OCI-LY7 (cell line): Measurements from ENCODE around the gene MAU2. TPM values are rescaled to one million over a fixed set of nuclear protein-coding genes. Genes with fewer than 3 reads are reported as not detected.

Experiments
- BruUV-seq: library from RNA; stranded (reverse); fragments of 400-500 nt; replicated peaks from 2 replicates; lab custom pipeline; 2021; lab: Mats Ljungman, UMichigan
- CTCF ChIA-PET: fragments of 300-600 bp; sonication (Branson Sonifier 250); formaldehyde crosslinking; loops from one replicate; lab custom pipeline; 2022; ENCODE audit warnings: antibody characterized with exemption; ENCODE audit not compliant: unreplicated experiment; lab: Charles Lee
- POLR2A ChIA-PET: fragments of 300-600 bp; sonication (Branson Sonifier 250); formaldehyde crosslinking; loops from one replicate; lab custom pipeline; 2022; ENCODE audit warnings: antibody characterized with exemption; lab: Charles Lee
- DNase-seq: peaks from one replicate; pipeline ENCODE4 v3.0.0-alpha.2; 2015; ENCODE audit warnings: low spot score
- H2AFZ ChIP-seq: fragments of 200-600 bp; sonication (generic), shearing (Covaris generic); 2 replicates; pipeline ENCODE4 v1.6.1; 2014; ENCODE audit warnings: mild to moderate bottlenecking, antibody characterized with exemption, low read length, moderate library complexity
- H3K27ac ChIP-seq: fragments of 200-600 bp; sonication (generic); 2 replicates; pipeline ENCODE4 v1.5.1; 2014; ENCODE audit warnings: mixed run types, low read depth, mild to moderate bottlenecking, moderate library complexity, low read length, inconsistent platforms; ENCODE audit not compliant: poor library complexity, severe bottlenecking
- H3K36me3 ChIP-seq: fragments of 200-600 bp; sonication (generic); 2 replicates; pipeline ENCODE4 v1.6.1; 2014; ENCODE audit warnings: mild to moderate bottlenecking, antibody characterized with exemption, low read length, moderate library complexity, mixed read lengths; ENCODE audit not compliant: insufficient read depth
- H3K4me1 ChIP-seq: fragments of 200-600 bp; sonication (generic); 2 replicates; pipeline ENCODE4 v1.5.1; 2014; ENCODE audit warnings: mild to moderate bottlenecking, low read length; ENCODE audit not compliant: insufficient read depth, poor library complexity, severe bottlenecking
- H3K4me2 ChIP-seq: fragments of 200-600 bp; sonication (generic); 2 replicates; pipeline ENCODE4 v1.6.1; 2014; ENCODE audit warnings: mild to moderate bottlenecking, low read length
- H3K4me3 ChIP-seq: fragments of 200-600 bp; sonication (generic); 2 replicates; pipeline ENCODE4 v1.5.1; 2014; ENCODE audit warnings: mild to moderate bottlenecking, low read depth, low read length; ENCODE audit not compliant: poor library complexity, severe bottlenecking
- H3K79me2 ChIP-seq: fragments of 200-600 bp; sonication (generic); 2 replicates; pipeline ENCODE4 v1.6.1; 2016; ENCODE audit warnings: low read depth, mild to moderate bottlenecking, low read length, moderate library complexity, mixed read lengths; ENCODE audit not compliant: insufficient read depth
- H3K9me2 ChIP-seq: fragments of 200-600 bp; sonication (generic); 2 replicates; pipeline ENCODE4 v1.6.1; 2016; ENCODE audit warnings: mild to moderate bottlenecking, low read length, mixed read lengths; ENCODE audit not compliant: insufficient read depth
- H3K9me3 ChIP-seq: fragments of 200-600 bp; sonication (generic); 2 replicates; pipeline ENCODE4 v1.6.1; 2014; ENCODE audit warnings: mild to moderate bottlenecking, mixed run types, low read length, mixed read lengths
- H4K20me1 ChIP-seq: fragments of 200-600 bp; sonication (generic); 2 replicates; pipeline ENCODE4 v1.6.1; 2014; ENCODE audit warnings: mild to moderate bottlenecking, antibody characterized with exemption, low read length, moderate library complexity, mixed read lengths; ENCODE audit not compliant: insufficient read depth
- CTCF ChIP-seq: fragments of 200-600 bp; sonication (generic); conservative IDR thresholded peaks from 2 replicates; pipeline ENCODE4 v1.5.1; 2014; ENCODE audit warnings: mild to moderate bottlenecking, antibody characterized with exemption, low read length, moderate library complexity, mixed read lengths
- EZH2phosphoT487 ChIP-seq: fragments of 200-600 bp; sonication (generic); IDR thresholded peaks from 2 replicates; pipeline ENCODE4 v1.6.1; 2018; ENCODE audit warnings: low read depth, borderline replicate concordance, mild to moderate bottlenecking, mixed run types, antibody characterized with exemption, low read length, moderate library complexity, mixed read lengths
- intact Hi-C: fragments of 100-400 bp; cut with micrococcal nuclease; formaldehyde crosslinking; loops from one replicate; pipeline ENCODE4 v1.10.0; 2022; ENCODE audit not compliant: unreplicated experiment
- total RNA-seq, 2 experiments: library from RNA; depleted of rRNA in 1 of 2; stranded (reverse); fragments of >200 nt in 1 of 2; shearing (Covaris generic) in 1 of 2; gene quantifications; 2 replicates each; pipeline ENCODE4 v1.2.3, GENCODE V29; 2014 to 2022

The MAU2 gene
- total RNA-seq, 2 experiments from 2014 or later = 58.7 to 81.7 TPM

- ChIA-PET CTCF (no interaction called here), POLR2A (interaction anchor here (0.8 to 1.5 kb wide), 3 partner anchors 12 to 31 kb away, joined by 4 to 13 read pairs (median 9); no protein-coding TSS in a partner anchor)
- DNase-seq = peak; percentile 52
- H4K20me1 ChIP-seq = peaks cover 35% of the 10 kb centered on the region
- H3K4me1 ChIP-seq = peaks cover 45% of the 10 kb centered on the region
- TF ChIP-seq EZH2phosphoT487 (no peak), CTCF (no peak)
- peaks cover 66% of the 10 kb centered on the region for H3K79me2 ChIP-seq
- peak overlapping the region; percentile 94 for H3K4me2 ChIP-seq
- no peak overlapping the region for H2AFZ ChIP-seq
- peak overlapping the region; percentile 61 for H3K27ac ChIP-seq
- BruUV-seq = no TSS peak
- H3K36me3 ChIP-seq = peaks cover 20% of the 10 kb centered on the region
- H3K9me3 ChIP-seq = no peaks in the 10 kb centered on the region
- H3K9me2 ChIP-seq = no peaks in the 10 kb centered on the region
- intact Hi-C loops = loop anchor here (1.0 to 10.0 kb wide), 4 partner anchors 21 to 259 kb away; partner anchors contain the start of genes ATP13A1, BORCS8, RFXANK and ZNF101
- H3K4me3 ChIP-seq = peak overlapping the region; percentile 80
Measured at GRCh38 chr19:19405971-19406877, 85.6 kb downstream of the MAU2 start.

GRCh38 chr19:19406878-19407632 is 86.4 kb downstream of the MAU2 start:
- ChIA-PET POLR2A (interaction anchor here (0.5 to 1.3 kb wide), 2 partner anchors 34 to 1447 kb away, joined by 3 to 4 read pairs; no protein-coding TSS in a partner anchor), CTCF (no interaction called here)
- intact Hi-C loops = loop anchor here (1.0 to 10.0 kb wide), 5 partner anchors 41 to 258 kb away; partner anchors contain the start of genes ATP13A1, BORCS8, RFXANK and ZNF101
- no TSS peak for BruUV-seq
- H3K79me2 ChIP-seq = peaks cover 74% of the 10 kb centered on the region
- peaks cover 26% of the 10 kb centered on the region for H3K36me3 ChIP-seq
- H3K9me3 ChIP-seq = no peaks in the 10 kb centered on the region
- H2AFZ ChIP-seq = no peak overlapping the region
- H3K4me2 ChIP-seq = peak overlapping the region; percentile 94
- peak overlapping the region; percentile 80 for H3K4me3 ChIP-seq
- no peak for TF ChIP-seq EZH2phosphoT487
- peak; percentile 83 for TF ChIP-seq CTCF
- no peaks in the 10 kb centered on the region for H3K9me2 ChIP-seq
- peaks cover 45% of the 10 kb centered on the region for H3K4me1 ChIP-seq
- H3K27ac ChIP-seq = peak overlapping the region; percentile 61
- DNase-seq = peak; percentile 73
- H4K20me1 ChIP-seq = peaks cover 35% of the 10 kb centered on the region
